Osteoblast (primary cell): ENCODE measurements around the gene UGT3A1. TPM values are rescaled to one million over a fixed set of nuclear protein-coding genes. Genes with fewer than 3 reads are reported as not detected.
"Not testable (repeated sequence)": the region's sequence is repeated elsewhere in the genome, so short reads cannot be mapped to it uniquely, and the experiment has no call there.

Experiments used
- DNase-seq: peaks from one replicate; pipeline ENCODE4 v3.0.0; 2011; ENCODE audit warnings: low spot score, mixed read lengths; ENCODE audit not compliant: insufficient read length; ENCODE audit errors: missing footprints
- H2AFZ ChIP-seq: 2 replicates; pipeline ENCODE4 v1.6.0; 2011; ENCODE audit warnings: mild to moderate bottlenecking, low read length
- H3K27ac ChIP-seq: 2 replicates; pipeline ENCODE4 v1.5.1; 2011; ENCODE audit warnings: mild to moderate bottlenecking, low read depth, low read length, moderate library complexity
- H3K27me3 ChIP-seq: 2 replicates; pipeline ENCODE4 v1.6.0; 2012; ENCODE audit warnings: mild to moderate bottlenecking, control low read depth, inconsistent platforms, low read length, moderate library complexity; ENCODE audit not compliant: insufficient read depth
- H3K36me3 ChIP-seq: 2 replicates; pipeline ENCODE4 v1.5.1; 2011; ENCODE audit warnings: mild to moderate bottlenecking, low read length, control low read depth, moderate library complexity; ENCODE audit not compliant: insufficient read depth
- H3K4me1 ChIP-seq: 2 replicates; pipeline ENCODE4 v1.5.1; 2011; ENCODE audit warnings: mild to moderate bottlenecking, low read length, control low read depth, moderate library complexity; ENCODE audit not compliant: insufficient read depth
- H3K4me2 ChIP-seq: 2 replicates; pipeline ENCODE4 v1.6.0; 2011; ENCODE audit warnings: mild to moderate bottlenecking, low read length; ENCODE audit not compliant: insufficient read depth
- H3K4me3 ChIP-seq: fragments of 200-600 bp; sonication (generic); 3 replicates; pipeline ENCODE4 v1.5.1; 2012; ENCODE audit warnings: mild to moderate bottlenecking, low read length, inconsistent platforms; ENCODE audit not compliant: insufficient read depth
- H3K79me2 ChIP-seq: 2 replicates; pipeline ENCODE4 v1.6.0; 2012; ENCODE audit warnings: mild to moderate bottlenecking, low read length, control low read depth, inconsistent platforms; ENCODE audit not compliant: insufficient read depth
- H3K9me3 ChIP-seq: 2 replicates; pipeline ENCODE4 v1.5.1; 2011; ENCODE audit warnings: low read depth, low read length, control low read depth
- H4K20me1 ChIP-seq: 2 replicates; pipeline ENCODE4 v1.6.0; 2012; ENCODE audit warnings: mild to moderate bottlenecking, low read length, control low read depth; ENCODE audit not compliant: insufficient read depth
- CTCF ChIP-seq: IDR thresholded peaks from 2 replicates; pipeline ENCODE4 v1.5.1; 2011; ENCODE audit warnings: mild to moderate bottlenecking, low read depth, low read length, moderate library complexity; ENCODE audit errors: extremely low read depth
- total RNA-seq: library from RNA; depleted of rRNA; stranded (reverse); fragments of >200 nt; gene quantifications from 2 replicates; pipeline ENCODE4 v1.2.3, GENCODE V29; 2012

Gene UGT3A1
- total RNA-seq: not detected in 2 replicates

- H2AFZ ChIP-seq: no peak within 1 kb of the TSS
- TF ChIP-seq CTCF: no peak
Measured at GRCh38 chr5:35990941-35991611, at the start of gene UGT3A1. Gene UGT3A1, minus strand, starts transcription at chr5:35991390. Its CDS starts 150 bp downstream, at chr5:35991240.

GRCh38 chr5:36035696-36036095 is 44.5 kb upstream of the UGT3A1 start:
- no peak for DNase-seq
- no peak overlapping the region for H3K4me2 ChIP-seq
- TF ChIP-seq CTCF: no peak
- no peak overlapping the region for H3K4me3 ChIP-seq
- no peak overlapping the region for H2AFZ ChIP-seq
- H3K4me1 ChIP-seq: no peaks in the 10 kb centered on the region
- H4K20me1 ChIP-seq: no peaks in the 10 kb centered on the region
- no peaks in the 10 kb centered on the region for H3K27me3 ChIP-seq
- no peaks in the 10 kb centered on the region for H3K36me3 ChIP-seq
- H3K79me2 ChIP-seq: no peaks in the 10 kb centered on the region
- no peak overlapping the region for H3K27ac ChIP-seq
- no peaks in the 10 kb centered on the region for H3K9me3 ChIP-seq

More at GRCh38 chr5:35990941-35991611, at the start of gene UGT3A1:
- no peak within 1 kb of the TSS for H3K4me3 ChIP-seq
- no peak within 1 kb of the TSS for H3K27ac ChIP-seq
- no peaks in the 10 kb centered on the region for H3K79me2 ChIP-seq
- peaks cover 5% of the 10 kb centered on the region for H3K27me3 ChIP-seq
- no peak for DNase-seq
- H3K36me3 ChIP-seq: no peaks in the 10 kb centered on the region
- H3K9me3 ChIP-seq: no peaks in the 10 kb centered on the region
- H4K20me1 ChIP-seq: no peaks in the 10 kb centered on the region
- no peak within 1 kb of the TSS for H3K4me2 ChIP-seq
- no peaks in the 10 kb centered on the region for H3K4me1 ChIP-seq

GRCh38 chr5:36034536-36035134 is 43.4 kb upstream of the UGT3A1 start:
- H3K36me3 ChIP-seq, H3K79me2 ChIP-seq: not testable (repeated sequence)

GRCh38 chr5:36033486-36033885 is 42.3 kb upstream of the UGT3A1 start:
- H3K27me3 ChIP-seq: no peaks in the 10 kb centered on the region
- no peak for TF ChIP-seq CTCF
- H3K4me2 ChIP-seq: no peak overlapping the region
- H3K79me2 ChIP-seq: no peaks in the 10 kb centered on the region
- H3K9me3 ChIP-seq: no peaks in the 10 kb centered on the region
- H3K27ac ChIP-seq: no peak overlapping the region
- DNase-seq: no peak
- H4K20me1 ChIP-seq: no peaks in the 10 kb centered on the region
- H3K36me3 ChIP-seq: no peaks in the 10 kb centered on the region
- no peak overlapping the region for H3K4me3 ChIP-seq
- no peaks in the 10 kb centered on the region for H3K4me1 ChIP-seq
- no peak overlapping the region for H2AFZ ChIP-seq

More at GRCh38 chr5:36034536-36035134, 43.4 kb upstream of the UGT3A1 start:
- not testable (repeated sequence) for H3K9me3 ChIP-seq, H4K20me1 ChIP-seq, H3K27ac ChIP-seq, H3K27me3 ChIP-seq, H3K4me1 ChIP-seq, H3K4me3 ChIP-seq, H3K4me2 ChIP-seq, H2AFZ ChIP-seq, DNase-seq
